SK-N-SH treated with all-trans-retinoic acid at 6 μM for 48 hours (cell line): ENCODE results near the gene PPAT.
A peak's percentile ranks its signal among the peaks of the same experiment; 100 is the strongest.

Experiments
- ATAC-seq: fragments of 200-7000 bp; cut with Tn5 transposase; 3 replicates; pipeline ENCODE4 v1.9.1; 2020; ENCODE audit warnings: mild to moderate bottlenecking, moderate library complexity
- ARNTL ChIP-seq: fragments of 450-650 bp; formaldehyde crosslinking; IDR thresholded peaks from 2 replicates; pipeline ENCODE4 v1.5.0; 2020; ENCODE audit warnings: low read depth, mild to moderate bottlenecking, moderate library complexity, borderline replicate concordance
- BACH2 ChIP-seq: fragments of 250-450 bp; sonication (Bioruptor Pico); IDR thresholded peaks from 2 replicates; pipeline ENCODE4 v1.9.0; 2021; ENCODE audit warnings: mild to moderate bottlenecking, borderline replicate concordance
- CSDC2 ChIP-seq: fragments of 250-450 bp; sonication (Bioruptor Pico); IDR thresholded peaks from 2 replicates; pipeline ENCODE4 v1.5.0; 2020; ENCODE audit warnings: mild to moderate bottlenecking, moderate library complexity
- ESRRG ChIP-seq: fragments of 250-450 bp; sonication (Bioruptor Pico); IDR thresholded peaks from 2 replicates; pipeline ENCODE4 v1.6.1; 2021; ENCODE audit warnings: mild to moderate bottlenecking
- OSR1 ChIP-seq: fragments of 250-450 bp; sonication (Bioruptor Pico); IDR thresholded peaks from 2 replicates; pipeline ENCODE4 v1.8.0; 2022; ENCODE audit warnings: moderate library complexity, mild to moderate bottlenecking, inconsistent platforms
- PPARA ChIP-seq: fragments of 250-450 bp; sonication (Bioruptor Pico); IDR thresholded peaks from 2 replicates; pipeline ENCODE4 v1.5.0; 2020; ENCODE audit warnings: mild to moderate bottlenecking, borderline replicate concordance
- SNAI2 ChIP-seq: fragments of 250-450 bp; sonication (Bioruptor Pico); IDR thresholded peaks from 2 replicates; pipeline ENCODE4 v1.5.0; 2020; ENCODE audit warnings: mild to moderate bottlenecking, moderate library complexity
- TCF4 ChIP-seq: fragments of 250-450 bp; sonication (Bioruptor Pico); IDR thresholded peaks from 2 replicates; pipeline ENCODE4 v1.8.0; 2021; ENCODE audit warnings: mild to moderate bottlenecking, moderate library complexity, borderline replicate concordance
- TOX ChIP-seq: fragments of 250-450 bp; sonication (Bioruptor Pico); IDR thresholded peaks from 2 replicates; pipeline ENCODE4 v1.8.0; 2021; ENCODE audit warnings: mild to moderate bottlenecking, moderate library complexity, borderline replicate concordance
- ZC3H10 ChIP-seq: fragments of 250-450 bp; sonication (Bioruptor Pico); IDR thresholded peaks from 2 replicates; pipeline ENCODE4 v1.5.1; 2021; ENCODE audit warnings: mild to moderate bottlenecking, moderate library complexity
- ZFP3 ChIP-seq: fragments of 250-450 bp; sonication (Bioruptor Pico); IDR thresholded peaks from 2 replicates; pipeline ENCODE4 v1.5.0; 2020; ENCODE audit warnings: mild to moderate bottlenecking, moderate library complexity
- ZFP30 ChIP-seq: fragments of 450-650 bp; formaldehyde crosslinking; IDR thresholded peaks from 2 replicates; pipeline ENCODE4 v1.5.0; 2022; ENCODE audit warnings: mild to moderate bottlenecking, moderate library complexity
- ZNF565 ChIP-seq: fragments of 450-650 bp; formaldehyde crosslinking; conservative IDR thresholded peaks from 2 replicates; pipeline ENCODE4 v1.5.0; 2020; ENCODE audit warnings: low read depth, mild to moderate bottlenecking, moderate library complexity
- ZNF70 ChIP-seq: fragments of 450-650 bp; formaldehyde crosslinking; IDR thresholded peaks from 2 replicates; pipeline ENCODE4 v1.5.0; 2020; ENCODE audit warnings: mild to moderate bottlenecking, moderate library complexity
- ZNF8 ChIP-seq: fragments of 450-650 bp; formaldehyde crosslinking; IDR thresholded peaks from 2 replicates; pipeline ENCODE4 v1.5.0; 2020; ENCODE audit warnings: mild to moderate bottlenecking, moderate library complexity
- TF ChIP-seq, protein P1 (sequence below): fragments of 250-450 bp; sonication (Bioruptor Pico); IDR thresholded peaks from 2 replicates; pipeline ENCODE4 v1.5.1; 2021; ENCODE audit warnings: mild to moderate bottlenecking, moderate library complexity
- TF ChIP-seq, protein P2 (sequence below): fragments of 250-450 bp; sonication (Bioruptor Pico); IDR thresholded peaks from 2 replicates; pipeline ENCODE4 v1.5.1; 2020; ENCODE audit warnings: low read depth, mild to moderate bottlenecking, moderate library complexity
- TF ChIP-seq, protein P3 (sequence below): fragments of 250-450 bp; sonication (Bioruptor Pico); IDR thresholded peaks from 2 replicates; pipeline ENCODE4 v1.8.0; 2020; ENCODE audit warnings: mild to moderate bottlenecking, moderate library complexity, borderline replicate concordance
- TF ChIP-seq, protein P4 (sequence below): fragments of 250-450 bp; sonication (Bioruptor Pico); IDR thresholded peaks from 2 replicates; pipeline ENCODE4 v1.5.0; 2020; ENCODE audit warnings: mild to moderate bottlenecking, moderate library complexity
- TF ChIP-seq, protein P5 (sequence below): fragments of 250-450 bp; sonication (Bioruptor Pico); IDR thresholded peaks from 2 replicates; pipeline ENCODE4 v1.8.0; 2021; ENCODE audit warnings: low read depth, mild to moderate bottlenecking, moderate library complexity, borderline replicate concordance

Gene PPAT

DNA sequence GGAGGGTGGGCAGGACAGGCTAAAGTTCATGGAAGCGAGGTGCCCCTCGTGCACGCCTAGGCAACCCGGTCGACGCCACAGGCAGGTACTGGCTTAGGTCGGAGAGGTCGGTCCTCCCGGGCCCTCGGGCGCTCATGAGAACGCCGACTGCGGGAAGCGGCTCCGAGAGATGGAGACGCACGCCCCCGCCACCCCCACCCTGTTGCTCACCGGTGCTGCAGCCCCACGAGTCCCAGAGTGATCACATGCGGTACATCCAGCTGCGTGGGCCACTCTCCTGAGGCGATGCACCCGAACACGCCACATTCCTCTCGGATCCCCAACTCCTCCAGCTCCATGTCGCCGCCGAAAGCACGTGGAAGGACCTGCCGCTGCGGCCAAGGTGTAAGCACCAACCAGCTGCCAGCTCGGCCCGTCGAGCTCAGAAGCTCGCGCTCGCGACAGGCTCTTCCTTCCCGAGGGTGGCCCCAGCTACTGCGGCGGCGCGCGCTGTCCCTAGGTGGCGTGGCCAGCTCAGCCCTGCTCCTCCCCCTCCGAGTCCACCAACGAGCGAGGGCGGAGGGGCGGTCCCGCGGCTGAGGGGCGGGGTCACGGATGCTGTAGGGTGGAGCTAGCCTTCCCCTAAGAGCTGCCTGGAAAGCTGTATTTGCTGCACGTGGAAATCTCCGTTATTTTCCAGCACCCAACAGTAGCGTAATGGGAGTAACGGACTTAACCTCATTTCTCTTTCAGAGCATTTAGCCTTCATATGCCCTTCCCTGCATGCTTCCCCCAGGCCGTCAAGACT, at the start of gene PPAT:
Gene PPAT, minus strand, starts transcription at position 476 of the 787 bp plus-strand sequence. Its CDS starts 138 bp downstream, at position 338.
- TF ChIP-seq, protein P1, sequence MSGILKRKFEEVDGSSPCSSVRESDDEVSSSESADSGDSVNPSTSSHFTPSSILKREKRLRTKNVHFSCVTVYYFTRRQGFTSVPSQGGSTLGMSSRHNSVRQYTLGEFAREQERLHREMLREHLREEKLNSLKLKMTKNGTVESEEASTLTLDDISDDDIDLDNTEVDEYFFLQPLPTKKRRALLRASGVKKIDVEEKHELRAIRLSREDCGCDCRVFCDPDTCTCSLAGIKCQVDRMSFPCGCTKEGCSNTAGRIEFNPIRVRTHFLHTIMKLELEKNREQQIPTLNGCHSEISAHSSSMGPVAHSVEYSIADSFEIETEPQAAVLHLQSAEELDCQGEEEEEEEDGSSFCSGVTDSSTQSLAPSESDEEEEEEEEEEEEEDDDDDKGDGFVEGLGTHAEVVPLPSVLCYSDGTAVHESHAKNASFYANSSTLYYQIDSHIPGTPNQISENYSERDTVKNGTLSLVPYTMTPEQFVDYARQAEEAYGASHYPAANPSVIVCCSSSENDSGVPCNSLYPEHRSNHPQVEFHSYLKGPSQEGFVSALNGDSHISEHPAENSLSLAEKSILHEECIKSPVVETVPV: no peak
- 0 out of 2 replicates have a peak, but pooled peaks have one; percentile 24 for TF ChIP-seq ZFP3 (CRISPR knock-in tag)

DNA sequence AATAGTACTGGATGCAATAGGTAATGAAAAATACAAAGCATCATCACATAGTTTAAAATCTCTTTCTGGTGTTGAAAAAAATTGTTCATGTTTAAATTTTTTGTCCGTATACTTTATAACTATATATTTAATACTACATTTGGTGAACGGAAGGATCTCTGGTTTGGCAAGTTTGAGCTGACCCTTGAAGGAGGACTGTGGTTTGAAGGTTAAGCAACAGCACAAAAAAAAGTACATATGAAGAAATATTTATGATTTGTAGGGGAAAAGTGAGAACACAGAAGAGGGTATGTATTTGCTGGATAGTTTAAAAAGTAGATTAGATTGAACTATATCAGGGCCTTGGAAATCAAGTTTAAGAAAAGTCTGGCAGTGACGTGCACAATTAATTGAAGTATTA, 45.3 kb upstream of the PPAT start:
- ATAC-seq: no peak
- TF ChIP-seq, protein P2, sequence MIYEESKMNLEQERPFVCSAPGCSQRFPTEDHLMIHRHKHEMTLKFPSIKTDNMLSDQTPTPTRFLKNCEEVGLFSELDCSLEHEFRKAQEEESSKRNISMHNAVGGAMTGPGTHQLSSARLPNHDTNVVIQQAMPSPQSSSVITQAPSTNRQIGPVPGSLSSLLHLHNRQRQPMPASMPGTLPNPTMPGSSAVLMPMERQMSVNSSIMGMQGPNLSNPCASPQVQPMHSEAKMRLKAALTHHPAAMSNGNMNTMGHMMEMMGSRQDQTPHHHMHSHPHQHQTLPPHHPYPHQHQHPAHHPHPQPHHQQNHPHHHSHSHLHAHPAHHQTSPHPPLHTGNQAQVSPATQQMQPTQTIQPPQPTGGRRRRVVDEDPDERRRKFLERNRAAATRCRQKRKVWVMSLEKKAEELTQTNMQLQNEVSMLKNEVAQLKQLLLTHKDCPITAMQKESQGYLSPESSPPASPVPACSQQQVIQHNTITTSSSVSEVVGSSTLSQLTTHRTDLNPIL (CRISPR knock-in tag): no peak
- TF ChIP-seq ESRRG (CRISPR knock-in tag): no peak
- TF ChIP-seq, protein P3, sequence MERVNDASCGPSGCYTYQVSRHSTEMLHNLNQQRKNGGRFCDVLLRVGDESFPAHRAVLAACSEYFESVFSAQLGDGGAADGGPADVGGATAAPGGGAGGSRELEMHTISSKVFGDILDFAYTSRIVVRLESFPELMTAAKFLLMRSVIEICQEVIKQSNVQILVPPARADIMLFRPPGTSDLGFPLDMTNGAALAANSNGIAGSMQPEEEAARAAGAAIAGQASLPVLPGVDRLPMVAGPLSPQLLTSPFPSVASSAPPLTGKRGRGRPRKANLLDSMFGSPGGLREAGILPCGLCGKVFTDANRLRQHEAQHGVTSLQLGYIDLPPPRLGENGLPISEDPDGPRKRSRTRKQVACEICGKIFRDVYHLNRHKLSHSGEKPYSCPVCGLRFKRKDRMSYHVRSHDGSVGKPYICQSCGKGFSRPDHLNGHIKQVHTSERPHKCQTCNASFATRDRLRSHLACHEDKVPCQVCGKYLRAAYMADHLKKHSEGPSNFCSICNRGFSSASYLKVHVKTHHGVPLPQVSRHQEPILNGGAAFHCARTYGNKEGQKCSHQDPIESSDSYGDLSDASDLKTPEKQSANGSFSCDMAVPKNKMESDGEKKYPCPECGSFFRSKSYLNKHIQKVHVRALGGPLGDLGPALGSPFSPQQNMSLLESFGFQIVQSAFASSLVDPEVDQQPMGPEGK (CRISPR knock-in tag): no peak
- TF ChIP-seq, protein P1: no peak
- TF ChIP-seq ARNTL (CRISPR knock-in tag): no peak
- TF ChIP-seq ZNF8 (CRISPR knock-in tag): no peak
- no peak for TF ChIP-seq SNAI2
- no peak for TF ChIP-seq BACH2
- no peak for TF ChIP-seq ZFP30
- TF ChIP-seq, all 23 proteins: peak for 0

More for the DNA sequence above, at the start of gene PPAT:
- ATAC-seq: peak; percentile 86

DNA sequence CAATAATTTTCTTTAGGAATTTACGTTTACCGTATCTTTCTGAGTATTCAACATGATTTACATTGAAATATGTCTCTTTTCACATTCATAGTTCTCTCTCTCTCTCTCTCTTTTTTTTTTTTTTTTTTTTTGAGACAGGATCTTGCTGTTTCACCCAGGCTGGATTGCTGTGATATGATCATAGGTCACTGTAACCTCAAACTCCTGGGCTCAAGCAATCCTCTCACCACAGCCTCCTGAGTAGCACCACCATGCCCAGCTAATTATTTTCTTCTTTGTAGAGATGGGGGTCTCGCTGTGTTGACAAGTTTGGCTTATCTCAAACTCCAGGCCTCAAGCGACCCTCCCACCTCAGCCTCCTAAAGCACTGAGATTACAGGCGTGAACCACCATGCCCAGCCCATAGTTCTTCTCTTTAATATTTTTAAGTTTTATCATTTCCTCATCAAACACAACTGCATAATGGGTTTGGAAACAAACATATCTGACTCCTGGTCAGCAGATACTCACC, 41.8 kb upstream of the PPAT start:
- ATAC-seq: no peak
- TF ChIP-seq CSDC2 (no peak), ZNF8 (CRISPR knock-in tag) (no peak), ZC3H10 (CRISPR knock-in tag) (no peak), ZFP30 (no peak), ZNF565 (CRISPR knock-in tag) (no peak), PPARA (CRISPR knock-in tag) (no peak), ZFP3 (CRISPR knock-in tag) (no peak), ESRRG (CRISPR knock-in tag) (no peak), TCF4 (no peak), ZNF70 (CRISPR knock-in tag) (no peak), SNAI2 (no peak), TOX (CRISPR knock-in tag) (no peak), OSR1 (CRISPR knock-in tag) (no peak)
- TF ChIP-seq, protein P1: no peak
- TF ChIP-seq, protein P4, sequence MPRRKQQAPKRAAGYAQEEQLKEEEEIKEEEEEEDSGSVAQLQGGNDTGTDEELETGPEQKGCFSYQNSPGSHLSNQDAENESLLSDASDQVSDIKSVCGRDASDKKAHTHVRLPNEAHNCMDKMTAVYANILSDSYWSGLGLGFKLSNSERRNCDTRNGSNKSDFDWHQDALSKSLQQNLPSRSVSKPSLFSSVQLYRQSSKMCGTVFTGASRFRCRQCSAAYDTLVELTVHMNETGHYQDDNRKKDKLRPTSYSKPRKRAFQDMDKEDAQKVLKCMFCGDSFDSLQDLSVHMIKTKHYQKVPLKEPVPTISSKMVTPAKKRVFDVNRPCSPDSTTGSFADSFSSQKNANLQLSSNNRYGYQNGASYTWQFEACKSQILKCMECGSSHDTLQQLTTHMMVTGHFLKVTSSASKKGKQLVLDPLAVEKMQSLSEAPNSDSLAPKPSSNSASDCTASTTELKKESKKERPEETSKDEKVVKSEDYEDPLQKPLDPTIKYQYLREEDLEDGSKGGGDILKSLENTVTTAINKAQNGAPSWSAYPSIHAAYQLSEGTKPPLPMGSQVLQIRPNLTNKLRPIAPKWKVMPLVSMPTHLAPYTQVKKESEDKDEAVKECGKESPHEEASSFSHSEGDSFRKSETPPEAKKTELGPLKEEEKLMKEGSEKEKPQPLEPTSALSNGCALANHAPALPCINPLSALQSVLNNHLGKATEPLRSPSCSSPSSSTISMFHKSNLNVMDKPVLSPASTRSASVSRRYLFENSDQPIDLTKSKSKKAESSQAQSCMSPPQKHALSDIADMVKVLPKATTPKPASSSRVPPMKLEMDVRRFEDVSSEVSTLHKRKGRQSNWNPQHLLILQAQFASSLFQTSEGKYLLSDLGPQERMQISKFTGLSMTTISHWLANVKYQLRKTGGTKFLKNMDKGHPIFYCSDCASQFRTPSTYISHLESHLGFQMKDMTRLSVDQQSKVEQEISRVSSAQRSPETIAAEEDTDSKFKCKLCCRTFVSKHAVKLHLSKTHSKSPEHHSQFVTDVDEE (CRISPR knock-in tag): no peak
- TF ChIP-seq, protein P5, sequence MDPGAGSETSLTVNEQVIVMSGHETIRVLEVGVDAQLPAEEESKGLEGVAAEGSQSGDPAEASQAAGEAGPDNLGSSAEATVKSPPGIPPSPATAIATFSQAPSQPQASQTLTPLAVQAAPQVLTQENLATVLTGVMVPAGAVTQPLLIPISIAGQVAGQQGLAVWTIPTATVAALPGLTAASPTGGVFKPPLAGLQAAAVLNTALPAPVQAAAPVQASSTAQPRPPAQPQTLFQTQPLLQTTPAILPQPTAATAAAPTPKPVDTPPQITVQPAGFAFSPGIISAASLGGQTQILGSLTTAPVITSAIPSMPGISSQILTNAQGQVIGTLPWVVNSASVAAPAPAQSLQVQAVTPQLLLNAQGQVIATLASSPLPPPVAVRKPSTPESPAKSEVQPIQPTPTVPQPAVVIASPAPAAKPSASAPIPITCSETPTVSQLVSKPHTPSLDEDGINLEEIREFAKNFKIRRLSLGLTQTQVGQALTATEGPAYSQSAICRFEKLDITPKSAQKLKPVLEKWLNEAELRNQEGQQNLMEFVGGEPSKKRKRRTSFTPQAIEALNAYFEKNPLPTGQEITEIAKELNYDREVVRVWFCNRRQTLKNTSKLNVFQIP (CRISPR knock-in tag): no peak
- TF ChIP-seq, protein P3 (CRISPR knock-in tag): no peak
- TF ChIP-seq, protein P2 (CRISPR knock-in tag): no peak
